Lower leg skin (tissue), 3 donors: Measurements from ENCODE around the gene ADARB1.

Source experiments
- CTCF ChIP-seq, 3 donors: fragments of 450-650 bp; IDR thresholded peaks; one replicate each; pipeline ENCODE4 v1.5.1; 2016; ENCODE audit warnings: antibody characterized with exemption in 3 of 3, mild to moderate bottlenecking in 3 of 3, moderate library complexity in 2 of 3
- POLR2A ChIP-seq, 2 donors: fragments of 450-650 bp; IDR thresholded peaks; one replicate each; pipeline ENCODE4 v1.6.1; 2016 to 2017; ENCODE audit warnings: antibody characterized with exemption in 2 of 2, mild to moderate bottlenecking in 1 of 2, moderate library complexity in 1 of 2

DNA sequence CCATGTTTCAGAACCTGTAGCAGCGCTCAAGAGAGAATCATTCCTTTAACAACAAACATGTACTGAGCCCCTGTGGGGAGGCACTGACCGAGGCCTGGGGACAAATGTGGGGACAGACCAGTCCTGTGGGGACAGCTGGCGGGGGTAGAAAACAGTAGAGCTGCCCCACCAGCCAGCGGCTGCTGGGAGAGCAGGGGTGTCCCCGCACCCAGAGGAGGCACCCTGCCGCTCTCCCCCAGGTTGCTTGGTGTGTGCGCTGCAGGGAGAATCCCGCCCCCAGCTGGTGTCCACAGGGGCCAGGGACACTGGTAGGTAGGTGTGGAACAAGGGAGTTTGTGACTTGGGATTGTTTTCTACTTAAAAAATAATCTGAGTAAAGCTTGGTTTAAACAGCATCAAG lies 62.1 kb downstream of the ADARB1 start:
- TF ChIP-seq CTCF (IDR thresholded peaks at IDR 0.05): no peak
- no peak for TF ChIP-seq POLR2A (IDR thresholded peaks at IDR 0.05)
